IMR-90 (cell line): Measurements from ENCODE around the gene ABO. TPM values are rescaled to one million over a fixed set of nuclear protein-coding genes. Genes with fewer than 3 reads are reported as not detected.

Experiments used
- ATAC-seq: fragments of 200-7000 bp; cut with Tn5 transposase; 2 replicates; pipeline ENCODE4 v1.9.1; 2020; ENCODE audit warnings: low read depth, mild to moderate bottlenecking, moderate library complexity
- BruUV-seq: library from RNA; stranded (reverse); fragments of 400-500 nt; replicated peaks from 2 replicates; lab custom pipeline; 2021; lab: Mats Ljungman, UMichigan
- CTCF ChIA-PET: fragments of 300-600 bp; formaldehyde crosslinking; extraction: SDS; loops from one replicate; lab custom pipeline; 2021; ENCODE audit warnings: antibody characterized with exemption; lab: Yijun Ruan, JAX
- POLR2A ChIA-PET: fragments of 300-600 bp; sonication (Branson Sonifier 250); formaldehyde crosslinking; loops from one replicate; lab custom pipeline; 2022; ENCODE audit warnings: antibody characterized with exemption; ENCODE audit not compliant: unreplicated experiment; lab: Charles Lee
- DNase-seq: peaks from one replicate; pipeline ENCODE4 v3.0.0; 2013
- H2AFZ ChIP-seq: replicated peaks from 2 replicates; pipeline ENCODE3; 2013; ENCODE audit warnings: low read length, mild to moderate bottlenecking; ENCODE audit not compliant: poor library complexity
- H2AK5ac ChIP-seq: 2 replicates; pipeline ENCODE4 v1.6.1; 2013; ENCODE audit warnings: low read depth, low read length, inconsistent platforms
- H2AK9ac ChIP-seq: replicated peaks from 2 replicates; pipeline ENCODE3; 2013; ENCODE audit warnings: mild to moderate bottlenecking, low read depth, low read length, moderate library complexity; ENCODE audit not compliant: poor library complexity
- H2BK120ac ChIP-seq: 2 replicates; pipeline ENCODE4 v1.6.1; 2013; ENCODE audit warnings: low read depth, low read length, inconsistent platforms
- H2BK15ac ChIP-seq: 3 replicates; pipeline ENCODE4 v1.6.1; 2013; ENCODE audit warnings: low read depth, low read length, inconsistent platforms
- H2BK20ac ChIP-seq: 2 replicates; pipeline ENCODE4 v1.6.1; 2013; ENCODE audit warnings: low read depth, mild to moderate bottlenecking, inconsistent platforms, low read length, moderate library complexity
- H2BK5ac ChIP-seq: 2 replicates; pipeline ENCODE4 v1.6.1; 2013; ENCODE audit warnings: mild to moderate bottlenecking, low read depth, low read length, inconsistent platforms; ENCODE audit not compliant: poor library complexity, severe bottlenecking
- H3K14ac ChIP-seq: replicated peaks from 2 replicates; pipeline ENCODE4 v1.6.1; 2013; ENCODE audit warnings: low read depth, low read length, inconsistent platforms
- H3K18ac ChIP-seq: 2 replicates; pipeline ENCODE4 v1.6.1; 2013; ENCODE audit warnings: low read depth, low read length, control low read depth
- H3K23ac ChIP-seq: 2 replicates; pipeline ENCODE4 v1.6.1; 2013; ENCODE audit warnings: low read depth, low read length, inconsistent platforms
- H3K27ac ChIP-seq: 2 replicates; pipeline ENCODE4 v1.5.1; 2013; ENCODE audit warnings: mild to moderate bottlenecking, control low read depth, low read length; ENCODE audit not compliant: insufficient read depth
- H3K27me3 ChIP-seq: 2 replicates; pipeline ENCODE4 v1.6.1; 2013; ENCODE audit warnings: low read length; ENCODE audit not compliant: control insufficient read depth, insufficient read depth
- H3K36me3 ChIP-seq: 2 replicates; pipeline ENCODE4 v1.6.1; 2013; ENCODE audit warnings: low read length, mixed read lengths; ENCODE audit not compliant: control insufficient read depth, insufficient read depth
- H3K4ac ChIP-seq: 2 replicates; pipeline ENCODE4 v1.6.1; 2013; ENCODE audit warnings: low read depth, low read length, inconsistent platforms
- H3K4me1 ChIP-seq: 2 replicates; pipeline ENCODE4 v1.6.1; 2013; ENCODE audit warnings: low read length, mixed read lengths; ENCODE audit not compliant: control insufficient read depth, insufficient read depth
- H3K4me2 ChIP-seq: 2 replicates; pipeline ENCODE4 v1.6.1; 2013; ENCODE audit warnings: low read depth, mild to moderate bottlenecking, control low read depth, low read length, moderate library complexity
- H3K4me3 ChIP-seq: 2 replicates; pipeline ENCODE4 v1.5.1; 2013; ENCODE audit warnings: low read depth, mild to moderate bottlenecking, control low read depth, low read length, moderate library complexity; ENCODE audit not compliant: insufficient read depth
- H3K56ac ChIP-seq: 2 replicates; pipeline ENCODE4 v1.6.1; 2013; ENCODE audit warnings: low read length, inconsistent platforms; ENCODE audit not compliant: insufficient read depth; ENCODE audit errors: extremely low read depth
- H3K79me1 ChIP-seq, 2 experiments: 2 replicates each; pipeline ENCODE4 v1.6.1; 2013; ENCODE audit warnings: low read length in 2 of 2, inconsistent platforms in 1 of 2, low read depth in 1 of 2
- H3K9ac ChIP-seq: 2 replicates; pipeline ENCODE4 v1.6.1; 2013; ENCODE audit warnings: low read depth, low read length, control low read depth
- H3K9me1 ChIP-seq: 2 replicates; pipeline ENCODE4 v1.6.1; 2013; ENCODE audit warnings: low read length, inconsistent platforms; ENCODE audit not compliant: insufficient read depth
- H3K9me3 ChIP-seq: 2 replicates; pipeline ENCODE4 v1.6.1; 2013; ENCODE audit warnings: low read length; ENCODE audit not compliant: control insufficient read depth, insufficient read depth
- H4K20me1 ChIP-seq: 2 replicates; pipeline ENCODE4 v1.6.1; 2013; ENCODE audit warnings: low read length, inconsistent platforms; ENCODE audit not compliant: insufficient read depth
- H4K5ac ChIP-seq: 2 replicates; pipeline ENCODE4 v1.6.1; 2013; ENCODE audit warnings: mild to moderate bottlenecking, low read depth, low read length, control low read depth
- H4K8ac ChIP-seq, 2 experiments: 2 replicates each; pipeline ENCODE4 v1.6.1; 2013; ENCODE audit warnings: low read depth in 2 of 2, low read length in 2 of 2, control low read depth in 1 of 2, inconsistent platforms in 1 of 2
- H4K91ac ChIP-seq: 2 replicates; pipeline ENCODE4 v1.6.1; 2013; ENCODE audit warnings: low read depth, low read length, inconsistent platforms; ENCODE audit not compliant: insufficient read depth
- BHLHE40 ChIP-seq: fragments of 150-350 bp; IDR thresholded peaks from 2 replicates; pipeline ENCODE4 v1.6.1; 2016; ENCODE audit warnings: mild to moderate bottlenecking, low read depth, low read length
- MAZ ChIP-seq: IDR thresholded peaks from 2 replicates; pipeline ENCODE4 v1.6.1; 2012; ENCODE audit warnings: low read depth, mild to moderate bottlenecking, low read length, improper control_type of control experiment, moderate library complexity, borderline replicate concordance
- MXI1 ChIP-seq: IDR thresholded peaks from 2 replicates; pipeline ENCODE4 v1.6.1; 2012; ENCODE audit warnings: low read depth, mild to moderate bottlenecking, low read length, moderate library complexity, borderline replicate concordance
- POLR2A ChIP-seq: IDR thresholded peaks from 2 replicates; pipeline ENCODE4 v1.6.1; 2012; ENCODE audit warnings: mild to moderate bottlenecking, low read depth, low read length
- RAD21 ChIP-seq: IDR thresholded peaks from 2 replicates; pipeline ENCODE4 v1.6.1; 2012; ENCODE audit warnings: low read length, improper control_type of control experiment
- USF2 ChIP-seq: fragments of 150-350 bp; IDR thresholded peaks from 2 replicates; pipeline ENCODE4 v1.6.1; 2017; ENCODE audit warnings: mild to moderate bottlenecking, antibody characterized with exemption, low read length, low read depth
- WGBS, 2 experiments: methylation state at CpG; one replicate each; pipeline versions ENCODE4 v1.1.5 to v1.1.7; 2013; ENCODE audit warnings: missing lambda C conversion rate in 2 of 2; ENCODE audit not compliant: insufficient read length in 1 of 2; ENCODE audit errors: extremely low coverage in 2 of 2; 5-methylcytosine and 5-hydroxymethylcytosine counted together
- dilution Hi-C: fragments of 300-500 bp; cut with HindIII; formaldehyde crosslinking; loops from one replicate; pipeline ENCODE4 v1.14.3; 2018; ENCODE audit warnings: low sequenced_read_pairs; ENCODE audit not compliant: unreplicated experiment
- in situ Hi-C: fragments of 300-500 bp; cut with MboI; formaldehyde crosslinking; loops from 3 replicates; pipeline ENCODE4 v1.14.3; 2019; ENCODE audit warnings: low sequenced_read_pairs, inconsistent platforms, mixed read lengths
- intact Hi-C: fragments of 100-400 bp; cut with micrococcal nuclease; formaldehyde crosslinking; loops from 2 replicates; pipeline ENCODE4 v1.10.0; 2022
- polyA plus RNA-seq, 3 experiments: library from polyadenylated mRNA; depleted of rRNA; stranded (reverse); fragments of >200 nt; gene quantifications; 2 replicates each; pipeline ENCODE4 v1.2.3, GENCODE V29; 2012; ENCODE audit warnings: low replicate concordance in 1 of 3
- total RNA-seq: library from RNA; depleted of rRNA; stranded (reverse); fragments of >200 nt; gene quantifications from 2 replicates; pipeline ENCODE4 v1.2.3, GENCODE V29; 2012

Gene ABO
- total and polyA plus RNA-seq, 2 of the 4 experiments (the other 2 are of a cell fraction), result not detected

GRCh38 chr9:133276923-133277322, 1.9 kb upstream of the ABO start:
- H3K4me3 ChIP-seq, result no peak overlapping the region
- no peak overlapping the region for H3K14ac ChIP-seq
- H3K4me1 ChIP-seq, result no peaks in the 10 kb centered on the region
- H3K27me3 ChIP-seq, result peaks cover 68% of the 10 kb centered on the region
- H2AK9ac ChIP-seq, result no peak overlapping the region
- ChIA-PET POLR2A (no interaction called here), CTCF (no interaction called here)
- 38% methylated on average over 2 of the region's 9 CpGs; no CpG with 5 or more reads in 1 of the 2 experiments for WGBS, 2 experiments
- H3K4ac ChIP-seq, result no peak overlapping the region
- no peaks in the 10 kb centered on the region for H3K9me1 ChIP-seq
- H3K4me2 ChIP-seq, result no peak overlapping the region
- H3K9ac ChIP-seq, result no peak overlapping the region
- H4K8ac ChIP-seq, result no peak overlapping the region
- H2AK5ac ChIP-seq, result no peak overlapping the region
- intact Hi-C loops, result no loop called here
- ATAC-seq, result no peak
- no peak overlapping the region for H3K18ac ChIP-seq
- H3K9me3 ChIP-seq, result peaks cover 2% of the 10 kb centered on the region; the same call in 1 of the 2 replicates
- H4K91ac ChIP-seq, result no peak overlapping the region
- no TSS peak for BruUV-seq
- no peak overlapping the region for H2BK20ac ChIP-seq
- in situ Hi-C loops, result no loop called here
- H3K27ac ChIP-seq, result no peak overlapping the region
- no peak overlapping the region for H4K5ac ChIP-seq
- no peak overlapping the region for H2BK120ac ChIP-seq
- H3K36me3 ChIP-seq, result no peaks in the 10 kb centered on the region
- dilution Hi-C loops, result no loop called here
- no peaks in the 10 kb centered on the region for H3K79me1 ChIP-seq
- H2BK15ac ChIP-seq, result no peak overlapping the region
- H3K56ac ChIP-seq, result no peak overlapping the region
- no peak overlapping the region for H3K23ac ChIP-seq
- no peak overlapping the region for H2AFZ ChIP-seq
- no peak for DNase-seq
- TF ChIP-seq MAZ (no peak), MXI1 (no peak), BHLHE40 (no peak), POLR2A (no peak), RAD21 (no peak), USF2 (no peak)
- no peak overlapping the region for H2BK5ac ChIP-seq
- no peaks in the 10 kb centered on the region for H4K20me1 ChIP-seq
